ENCODE measurements around the gene USPL1. TPM values are rescaled to one million over a fixed set of nuclear protein-coding genes. Genes with fewer than 3 reads are reported as not detected.

USPL1 gene
- total RNA-seq, 6 experiments from 2014 or later = 8.0 to 10.9 (median 10.3) TPM

Other genes starting within 250 kb of the USPL1 start
- gene UBE2L5, start 195.4 kb upstream of the USPL1 start, total RNA-seq (2021; fragmentation: NEBNext Ultra II Directional; extraction: Animal tissue kit (Norgen Biotek cat#: 25700)) = under 1 TPM in 1 of 6 experiments, not detected in 5; 0.21 TPM
- 100 to 1,000 TPM; 259 to 434 (median 377) TPM for gene HMGB1, start 152.0 kb upstream of the USPL1 start, total RNA-seq (2021; fragmentation: NEBNext Ultra II Directional; extraction: Animal tissue kit (Norgen Biotek cat#: 25700))
- not detected for gene ALOX5AP, start 117.6 kb downstream of the USPL1 start, total RNA-seq (2021; fragmentation: NEBNext Ultra II Directional; extraction: Animal tissue kit (Norgen Biotek cat#: 25700))

Measured in HFFc6 (cell line).